Measurements from ENCODE around the gene PSKH1.
"Not testable (repeated sequence)": the region's sequence is repeated elsewhere in the genome, so short reads cannot be mapped to it uniquely, and the experiment has no call there.

Gene PSKH1

DNA sequence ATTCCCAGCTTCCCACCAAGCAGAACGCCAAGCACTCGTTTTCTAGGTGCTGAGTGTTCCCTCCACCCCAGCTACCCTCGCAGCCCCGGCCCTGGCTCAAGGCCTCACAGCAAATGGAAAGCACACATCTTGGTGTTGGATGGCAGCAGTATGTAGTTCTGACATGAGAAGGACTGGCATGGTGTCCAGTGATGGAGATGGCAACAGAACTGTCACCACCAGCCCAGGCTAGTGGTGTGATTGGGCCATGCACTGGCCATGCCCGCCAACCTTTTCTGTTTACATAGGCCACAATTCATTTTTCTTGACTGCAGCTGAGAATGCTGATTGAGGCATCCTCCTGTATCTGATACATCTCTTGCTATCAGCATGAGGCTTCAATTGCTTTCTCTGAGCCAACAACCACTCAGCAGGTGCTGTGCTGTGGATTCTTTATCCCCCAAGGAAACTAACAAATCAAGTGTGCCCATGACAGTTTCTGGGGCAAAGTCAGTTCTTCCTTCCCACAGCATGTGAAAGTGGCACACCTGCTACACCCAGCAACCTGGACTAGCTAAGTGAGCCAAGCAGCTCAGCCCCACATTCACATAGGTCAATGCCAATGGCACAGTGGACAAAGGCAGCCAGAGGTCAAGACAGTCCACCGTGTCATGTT, 71.5 kb downstream of the PSKH1 start:
- DNase-seq: no peak

DNA sequence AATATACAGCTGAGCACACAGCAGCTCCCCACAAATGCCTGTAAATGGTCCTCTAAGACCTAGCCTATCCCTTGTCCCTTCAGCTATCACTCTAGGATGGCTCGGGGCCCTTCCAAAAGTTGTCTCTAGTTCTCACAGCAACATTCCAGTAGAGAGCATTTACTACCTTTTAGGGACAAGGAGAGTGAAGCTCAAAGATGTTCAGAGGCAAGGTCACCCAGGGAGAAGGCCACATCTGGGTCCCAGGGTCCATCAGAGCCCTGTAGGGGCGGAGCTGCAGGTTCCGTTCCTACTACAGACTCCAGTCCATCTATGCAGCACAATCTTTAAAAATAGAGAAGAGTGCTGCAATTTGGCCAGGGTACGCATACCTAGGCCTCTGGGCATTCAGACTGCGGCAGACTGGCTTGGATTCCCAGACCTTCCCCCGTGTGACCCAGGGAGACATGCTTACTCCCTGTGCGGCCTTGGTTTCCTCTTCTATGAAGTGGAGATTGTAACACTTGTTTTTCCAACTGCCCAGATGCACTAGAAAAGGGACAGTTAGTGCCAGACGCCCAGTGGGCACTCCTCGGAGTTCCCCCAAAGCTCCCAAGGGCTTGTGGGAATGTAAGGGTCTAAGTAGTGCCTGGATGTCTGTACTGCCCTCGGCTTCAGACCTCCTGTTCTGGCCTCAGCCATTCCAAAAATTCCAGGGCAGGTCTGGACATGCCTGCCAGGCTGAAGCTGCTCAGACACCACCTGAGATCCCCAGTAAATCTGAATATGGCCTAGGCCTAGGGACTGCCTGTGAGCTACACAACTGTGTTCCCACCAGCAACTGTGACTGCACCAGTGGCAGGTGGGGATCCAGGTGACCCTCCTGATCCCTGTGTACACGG, 72.9 kb downstream of the PSKH1 start:
- no peak for DNase-seq

DNA sequence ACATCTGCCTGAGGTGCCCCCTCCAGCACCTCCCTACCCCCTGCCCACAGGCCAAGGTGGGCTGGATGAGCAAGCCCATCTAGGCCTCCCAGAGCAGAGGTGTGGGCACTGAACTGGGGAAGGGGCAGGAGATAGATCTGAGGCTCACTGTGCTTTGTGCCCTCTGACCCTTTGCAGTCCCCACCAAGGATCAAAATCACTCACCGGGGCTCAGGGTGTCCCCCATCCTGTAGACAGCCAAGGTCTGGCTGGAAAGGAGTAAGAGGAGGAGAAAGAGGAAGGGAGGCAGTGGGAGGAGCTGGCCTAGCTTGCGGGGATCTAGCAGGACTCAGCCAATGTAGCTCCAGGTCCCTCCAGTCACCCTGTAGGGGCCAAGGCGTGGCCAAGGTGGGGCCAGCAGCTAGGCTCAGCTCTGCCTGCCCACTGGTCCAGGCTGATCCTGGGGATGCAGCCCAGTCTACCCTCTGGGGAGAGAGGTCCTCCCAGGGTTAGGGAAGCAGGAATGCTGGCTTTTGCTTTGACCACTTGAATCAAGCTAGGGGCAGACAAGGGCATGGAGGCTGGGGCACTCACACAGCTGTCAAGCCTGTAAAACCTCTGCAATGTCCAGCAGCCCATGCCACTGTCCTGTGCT, 73.6 kb downstream of the PSKH1 start:
- no peak for DNase-seq

DNA sequence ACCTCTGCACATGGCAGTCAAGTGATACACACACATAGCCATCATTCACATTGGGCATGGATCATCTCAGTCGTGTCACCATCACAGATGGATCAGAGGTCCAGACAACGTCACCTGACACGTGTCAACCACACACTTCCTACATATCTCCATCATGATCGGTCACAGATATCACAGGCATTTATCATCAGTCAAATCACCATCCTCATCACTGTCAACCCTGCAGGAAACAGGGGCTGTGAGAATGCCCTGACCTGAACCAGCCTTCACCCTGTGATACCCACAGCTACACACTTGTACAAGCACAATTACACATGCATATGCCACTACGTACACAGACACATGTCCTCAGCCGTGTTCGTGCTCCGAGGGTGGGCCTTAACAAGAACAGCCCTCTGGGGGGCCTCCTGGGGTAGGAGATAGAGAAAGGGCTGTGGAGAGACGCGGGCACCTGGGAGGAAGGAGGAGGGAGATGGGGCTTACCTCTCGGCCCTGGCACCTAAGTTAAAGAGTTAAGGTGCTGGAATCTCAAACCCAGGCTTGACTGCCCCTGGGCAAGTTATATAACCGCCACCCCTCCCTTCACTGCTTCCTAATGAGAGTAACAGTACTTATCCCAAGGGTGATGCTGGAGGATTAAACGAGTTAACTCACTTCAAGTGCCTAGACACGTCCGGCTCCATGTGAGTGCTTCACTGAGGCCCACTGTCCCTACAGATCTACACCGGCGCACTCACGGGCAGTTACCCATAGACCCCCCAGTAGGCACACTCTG, 74.3 kb downstream of the PSKH1 start:
- DNase-seq: peak; percentile 19

DNA sequence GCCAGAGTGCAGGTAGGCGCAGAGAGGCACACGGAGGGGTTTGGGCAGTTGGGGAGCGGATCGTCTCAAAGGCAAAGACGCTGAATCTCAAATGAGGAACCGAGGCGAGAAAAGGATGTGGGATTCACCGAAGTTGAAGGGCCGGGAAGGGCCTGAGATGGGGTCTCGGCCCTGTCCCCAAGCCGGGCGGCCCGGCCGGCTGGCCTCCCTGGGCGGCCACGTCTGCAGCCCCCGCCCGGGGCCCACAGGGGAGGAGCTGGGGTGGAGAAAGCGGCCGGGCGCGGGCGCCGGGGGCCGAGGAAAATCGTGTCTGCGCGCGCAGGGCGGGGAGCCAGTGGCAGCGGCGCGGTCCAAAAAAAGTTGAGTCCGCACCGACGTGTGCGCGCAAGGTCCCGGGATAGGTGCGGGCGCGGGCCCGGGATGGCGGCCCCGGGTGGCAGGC, 74.9 kb downstream of the PSKH1 start:
- DNase-seq: peak; percentile 45

DNA sequence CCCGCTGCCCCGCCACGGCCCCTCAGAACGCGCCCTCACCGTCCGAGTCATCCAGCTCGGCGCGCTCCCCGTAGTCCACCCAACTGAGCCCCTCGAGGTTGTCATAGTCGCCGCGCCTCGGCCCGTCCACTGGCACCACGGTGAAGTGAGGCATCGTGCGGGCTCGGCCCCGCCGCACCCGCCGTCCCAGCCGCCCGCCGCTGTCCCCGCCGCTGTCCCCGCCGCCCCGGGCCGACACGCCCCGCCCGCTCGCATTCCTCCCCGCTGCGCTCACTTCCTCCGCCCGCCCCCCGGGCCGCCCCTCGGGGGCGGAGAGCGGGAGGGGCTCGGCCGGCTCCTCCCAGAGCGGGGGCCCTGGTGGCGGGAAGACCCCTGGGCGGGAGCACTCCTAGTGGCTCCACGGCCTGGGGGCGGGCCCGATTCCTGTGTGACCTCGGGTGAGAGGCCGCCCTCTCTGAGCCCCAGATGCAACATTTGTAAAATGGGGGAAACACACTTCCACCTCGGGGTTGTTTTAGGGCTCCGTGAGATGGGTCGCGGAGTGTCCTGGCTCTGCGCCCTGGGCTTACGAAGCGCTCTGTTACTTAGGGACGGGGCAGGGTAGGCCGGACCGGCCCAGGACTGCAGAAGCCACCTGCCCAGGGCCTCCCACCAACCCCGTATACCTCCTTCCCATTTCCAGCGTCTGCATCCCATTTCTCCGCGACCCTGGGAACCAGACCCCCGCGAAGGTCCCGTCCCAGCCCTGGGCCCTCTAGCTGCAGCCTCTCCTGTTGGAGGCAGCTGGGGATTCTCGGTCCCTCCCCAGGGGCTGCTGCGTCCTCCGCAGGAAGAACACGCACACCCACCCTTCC, 75.6 kb downstream of the PSKH1 start, which contains the start of gene SLC12A4:
SLC12A4 (minus strand) TSS at position 238 of the 854 bp plus-strand sequence; CDS start at position 154, 84 bp downstream.
- DNase-seq: peak; percentile 87

DNA sequence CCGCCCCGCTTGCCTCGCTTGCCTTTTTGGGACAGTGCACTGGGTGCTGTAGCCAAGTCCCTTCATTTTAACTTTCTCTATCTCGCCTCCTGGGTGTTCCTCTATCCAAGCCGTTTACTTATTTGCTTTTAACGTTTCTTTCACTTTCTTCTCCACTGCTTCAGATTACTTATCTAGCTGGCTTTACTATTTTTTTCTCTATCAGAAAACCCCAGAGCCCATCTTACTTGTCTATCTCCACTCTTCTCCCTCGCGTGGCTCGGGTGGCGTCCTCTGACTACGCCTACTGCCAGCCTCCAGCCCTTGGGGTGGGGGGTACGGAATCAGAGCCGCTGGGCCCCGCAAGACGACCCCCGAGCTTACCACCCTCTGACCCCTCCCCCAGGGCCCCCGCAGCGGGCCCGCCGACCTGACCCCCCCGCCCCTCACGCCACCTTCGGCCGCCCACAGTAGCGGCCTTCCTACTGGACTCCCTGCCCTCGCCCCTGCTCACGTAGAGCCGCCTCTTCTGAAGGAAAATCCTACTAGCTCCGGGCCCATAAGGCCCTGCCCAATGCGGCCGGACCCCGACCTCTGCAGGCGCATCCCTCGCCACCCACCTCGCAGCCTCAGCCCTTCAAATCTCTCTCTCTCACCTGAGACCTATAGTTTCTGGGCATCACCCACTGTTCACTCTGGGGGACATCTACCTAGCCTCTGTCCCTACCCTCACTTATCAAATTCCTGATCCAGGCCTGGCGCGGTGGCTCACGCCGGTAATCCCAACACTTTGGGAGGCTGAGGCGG, 76.4 kb downstream of the PSKH1 start:
- no peak for DNase-seq

DNA sequence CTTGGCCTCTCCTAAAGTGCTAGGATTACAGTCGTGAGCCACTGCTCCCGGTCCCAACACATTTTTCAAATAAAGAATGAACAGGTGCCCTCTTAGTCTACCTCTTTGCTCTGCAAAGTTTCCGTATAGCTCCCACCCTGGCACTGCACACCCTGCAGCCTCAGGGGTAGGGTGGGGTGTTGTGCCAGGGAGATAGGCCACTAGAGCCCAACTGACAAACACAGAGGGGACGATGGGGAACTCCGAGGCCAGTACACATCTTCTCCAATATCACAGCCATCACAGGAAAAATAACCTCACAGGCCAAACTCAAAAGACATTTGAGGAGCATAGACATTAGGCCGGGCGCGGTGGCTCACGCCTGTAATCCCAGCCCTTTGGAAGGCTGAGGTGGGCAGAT, 78.1 kb downstream of the PSKH1 start:
- no peak for DNase-seq

DNA sequence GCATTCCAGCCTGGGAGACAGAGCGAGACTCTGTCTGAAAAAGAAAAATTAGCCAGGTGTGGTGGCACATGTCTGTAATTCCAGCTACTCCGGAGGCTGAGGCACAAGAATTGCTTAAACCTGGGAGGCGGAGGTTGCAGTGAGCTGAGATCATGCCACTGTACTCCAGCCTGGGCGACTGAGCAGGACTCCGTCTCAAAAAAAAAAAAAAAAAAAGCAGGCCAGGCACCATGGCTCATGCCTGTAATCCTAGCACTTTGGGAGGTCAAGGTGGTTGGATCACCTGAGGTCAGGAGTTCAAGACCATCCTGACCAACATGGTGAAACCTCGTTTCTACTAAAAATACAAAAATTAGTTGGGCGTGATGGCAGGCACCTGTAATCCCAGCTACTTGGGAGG, 79.2 kb downstream of the PSKH1 start:
- not testable (repeated sequence) for DNase-seq

DNA sequence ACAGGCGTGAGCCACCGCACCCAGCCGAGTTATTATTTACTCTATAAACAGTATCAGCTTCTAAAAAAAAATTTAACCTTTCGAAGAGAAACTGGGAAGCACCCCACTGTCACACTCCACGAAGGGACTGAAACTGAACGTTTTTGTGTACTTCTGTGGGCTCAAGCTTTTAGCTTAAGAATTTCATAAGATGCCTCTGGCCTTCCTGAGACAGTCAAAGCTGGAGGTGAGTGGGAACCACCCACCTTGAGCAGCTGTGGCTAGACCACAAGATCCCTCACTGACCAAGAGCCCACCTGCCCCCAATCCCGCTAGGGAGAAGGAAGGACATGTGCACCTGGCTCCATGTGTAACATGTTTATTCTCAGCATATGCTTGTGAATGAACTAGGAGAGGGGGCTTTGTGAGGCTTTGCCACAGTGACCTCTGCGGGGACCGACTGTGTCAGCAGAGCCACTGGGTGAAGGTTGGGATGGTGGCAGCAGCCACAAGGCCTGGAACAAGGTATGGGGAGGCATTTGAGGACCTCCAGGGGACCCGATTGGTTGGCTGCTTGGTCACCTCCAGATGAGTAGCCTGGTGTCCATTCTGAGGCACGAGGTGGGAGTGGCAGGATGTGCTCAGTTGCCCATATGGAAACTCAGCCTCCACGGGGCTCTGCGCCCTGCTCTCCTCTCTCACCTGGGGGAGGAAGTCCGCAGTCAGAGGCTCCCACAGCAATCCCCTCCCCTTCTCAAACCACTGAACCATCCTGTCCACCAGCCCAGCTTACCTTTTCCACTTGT, 82.5 kb downstream of the PSKH1 start:
- DNase-seq: no peak

DNA sequence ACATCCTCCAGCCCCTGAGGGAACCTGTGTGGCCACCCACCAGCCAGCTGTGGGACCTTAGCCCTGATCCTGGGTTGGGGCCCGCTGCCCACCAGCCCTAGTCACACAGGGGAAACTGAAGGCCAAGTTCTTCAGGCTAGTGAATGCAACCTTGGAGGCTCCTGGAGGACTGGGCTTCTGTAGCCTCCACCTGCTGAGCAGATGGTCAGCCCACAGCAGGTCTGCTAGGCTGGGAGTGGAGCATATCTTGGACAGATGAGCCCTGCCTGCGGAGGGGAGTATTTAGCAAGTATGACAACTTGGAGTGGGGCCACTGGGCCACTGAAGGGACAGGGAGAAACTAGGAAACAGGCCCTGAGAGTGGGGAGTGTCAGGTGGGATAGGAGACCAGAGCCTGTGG, 83.2 kb downstream of the PSKH1 start:
- no peak for DNase-seq

DNA sequence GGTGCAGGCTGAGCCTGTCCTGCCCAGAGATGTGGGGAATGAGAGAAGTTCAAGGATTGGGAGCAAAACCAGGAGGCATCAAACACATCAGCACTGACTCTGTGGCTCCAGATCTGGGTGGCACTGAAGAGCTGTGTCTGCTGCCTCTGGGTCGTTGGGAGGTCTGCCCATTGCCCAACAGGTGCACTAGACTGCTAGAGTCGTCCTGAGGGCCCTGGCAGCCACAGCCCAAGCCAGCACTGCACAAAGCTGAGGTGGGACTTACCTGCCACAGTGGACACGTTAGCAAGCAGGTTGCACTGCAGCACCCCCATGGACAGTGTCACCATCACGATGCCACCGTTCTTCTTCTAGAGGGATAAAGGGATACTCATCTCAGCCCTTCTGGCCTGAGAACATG, 84.0 kb downstream of the PSKH1 start:
- no peak for DNase-seq

DNA sequence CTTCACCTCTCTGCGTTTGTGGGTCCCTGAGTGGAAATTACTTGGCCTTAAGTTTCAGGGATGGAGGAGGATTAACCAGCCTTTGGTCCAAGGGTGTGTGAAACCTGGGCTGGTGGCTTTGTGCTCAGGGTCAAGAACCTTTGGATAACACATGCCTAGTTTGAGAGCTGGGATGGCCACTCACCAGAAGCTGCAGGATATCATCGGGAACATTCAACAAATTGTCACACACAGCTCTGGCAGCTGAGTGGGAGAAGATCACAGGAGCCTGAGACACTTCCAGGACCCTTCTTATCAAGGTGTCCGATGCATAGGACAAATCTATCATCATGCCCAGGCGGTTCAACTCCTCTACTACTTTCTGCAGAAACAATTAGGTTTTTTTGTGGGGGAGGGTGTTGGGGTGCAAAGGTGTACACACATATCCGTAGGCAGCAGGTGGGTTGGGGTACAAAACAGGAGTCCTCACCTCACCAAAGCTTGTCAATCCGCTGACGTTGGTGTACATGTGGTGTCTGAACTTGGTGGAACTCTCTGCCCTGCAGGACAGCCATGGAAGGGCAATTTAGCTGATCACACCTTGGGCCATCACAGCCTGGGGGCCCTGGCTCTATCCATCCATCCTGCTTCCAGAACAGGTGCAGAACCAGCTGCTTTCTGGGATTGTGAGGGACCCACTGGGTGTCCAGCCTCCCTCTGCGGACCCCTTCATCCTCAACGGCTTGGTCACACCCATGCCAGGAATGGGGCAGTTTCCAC, 84.6 kb downstream of the PSKH1 start:
- no peak for DNase-seq
